GM12892 (cell line): ENCODE measurements around the gene COX8C.
"Not testable (repeated sequence)": the region's sequence is repeated elsewhere in the genome, so short reads cannot be mapped to it uniquely, and the experiment has no call there.

ENCODE experiments used
- POLR2A ChIP-seq: IDR thresholded peaks from 2 replicates; pipeline ENCODE4 v1.6.1; 2011; ENCODE audit warnings: low read depth, low read length, control low read depth
- POLR2AphosphoS5 ChIP-seq: IDR thresholded peaks from 2 replicates; pipeline ENCODE4 v1.6.1; 2011; ENCODE audit warnings: low read depth, low read length, control low read depth

DNA sequence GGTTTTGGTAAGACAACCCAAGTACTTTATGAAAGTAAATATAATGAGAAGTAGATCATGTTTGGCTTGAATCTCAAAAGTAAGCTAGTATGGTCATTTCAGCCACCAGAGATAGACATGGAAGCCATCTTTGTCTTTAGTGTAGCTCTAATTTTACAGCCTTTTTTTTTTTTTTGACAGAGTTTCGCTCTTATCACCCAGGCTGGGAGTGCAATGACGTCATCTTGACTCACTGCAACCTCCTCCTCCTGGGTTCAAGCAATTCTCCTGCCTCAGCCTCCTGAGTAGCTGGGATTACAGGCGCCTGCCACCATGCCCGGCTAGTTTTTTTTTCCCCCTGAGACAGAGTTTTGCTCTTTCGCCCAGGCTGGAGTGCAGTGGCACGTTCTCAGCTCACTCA is 7.9 kb downstream of the COX8C start:
- not testable (repeated sequence) for TF ChIP-seq POLR2A, POLR2AphosphoS5
